Measurements from ENCODE around the gene STK26. TPM values are rescaled to one million over a fixed set of nuclear protein-coding genes. Genes with fewer than 3 reads are reported as not detected.

STK26 gene
- total RNA-seq, 1 experiment from 2014 or later, result 30.5 TPM

DNA sequence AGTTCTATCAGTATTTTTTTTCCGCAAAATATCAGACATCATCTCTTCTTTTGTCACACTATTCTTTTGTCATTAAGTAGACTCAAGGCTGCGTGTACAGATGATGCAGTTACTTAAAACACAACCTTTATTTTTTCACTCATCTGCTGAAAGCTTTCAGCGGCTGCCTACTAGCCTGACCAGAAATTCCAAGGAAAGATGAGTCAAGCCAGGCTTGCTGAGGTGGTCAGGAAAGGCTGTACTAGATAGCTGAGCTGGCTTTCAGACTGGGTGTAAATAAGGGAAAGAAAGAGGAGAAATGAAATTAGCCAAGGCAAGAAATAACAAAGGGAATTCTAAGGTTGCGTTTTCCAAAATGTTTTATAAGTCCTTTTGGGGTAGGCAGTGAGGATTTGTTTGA, 17.9 kb downstream of the STK26 start:
- Histone ChIP-seq H3K9ac (ENCODE audit: low read length) (no peak overlapping the region), H3K9me3 (ENCODE audit: control insufficient read depth in 1 of 2, insufficient read depth in 1 of 2, low read depth in 1 of 2, low read length in 2 of 2) (no peaks in the 10 kb centered on the region), H2AFZ (ENCODE audit: low read depth, low read length, poor library complexity, severe bottlenecking) (no peak overlapping the region), H3K36me3 (ENCODE audit: control insufficient read depth in 1 of 2, insufficient read depth in 2 of 2, low read length in 2 of 2) (no peaks in the 10 kb centered on the region), H3K4me3 (replicated peaks in 1 of 2; ENCODE audit: low read depth in 1 of 2, low read length in 2 of 2) (no peak overlapping the region), H4K20me1 (ENCODE audit: insufficient read depth) (no peaks in the 10 kb centered on the region), H3K9me2 (ENCODE audit: insufficient read depth) (no peaks in the 10 kb centered on the region), H3K79me2 (ENCODE audit: insufficient read depth, low read length) (no peaks in the 10 kb centered on the region; the same call in none of the 2 replicates), H3K4me1 (ENCODE audit: control insufficient read depth in 1 of 2, insufficient read depth in 2 of 2, low read length in 2 of 2) (no peaks in the 10 kb centered on the region), H3K27ac (ENCODE audit: low read depth, low read length) (no peak overlapping the region), H3K4me2 (ENCODE audit: low read length) (no peak overlapping the region), H3K27me3 (ENCODE audit: insufficient read depth, low read length) (no peaks in the 10 kb centered on the region)
- ChIA-PET POLR2A (no interaction called here), RAD21 (ENCODE audit: low non-redundant PET in 1 of 2, low total read pairs in 2 of 2, uncharacterized antibody in 2 of 2, unreplicated experiment in 2 of 2) (no interaction called here), CTCF (no interaction called here)
- TF ChIP-seq SRF (IDR thresholded peaks at IDR 0.05; ENCODE audit: low read depth), result no peak
- no peak for TF ChIP-seq SIN3A (IDR thresholded peaks at IDR 0.05; ENCODE audit: low read depth)
- TF ChIP-seq CBX3 (IDR thresholded peaks at IDR 0.05; ENCODE audit: low read depth), result no peak
- ATAC-seq, result no peak
- BruUV-seq (replicated peaks), result no TSS peak
- no peak for DNase-seq (ENCODE audit: low read depth, low spot score)
- intact Hi-C loops (cut with micrococcal nuclease), result no loop called here

DNA sequence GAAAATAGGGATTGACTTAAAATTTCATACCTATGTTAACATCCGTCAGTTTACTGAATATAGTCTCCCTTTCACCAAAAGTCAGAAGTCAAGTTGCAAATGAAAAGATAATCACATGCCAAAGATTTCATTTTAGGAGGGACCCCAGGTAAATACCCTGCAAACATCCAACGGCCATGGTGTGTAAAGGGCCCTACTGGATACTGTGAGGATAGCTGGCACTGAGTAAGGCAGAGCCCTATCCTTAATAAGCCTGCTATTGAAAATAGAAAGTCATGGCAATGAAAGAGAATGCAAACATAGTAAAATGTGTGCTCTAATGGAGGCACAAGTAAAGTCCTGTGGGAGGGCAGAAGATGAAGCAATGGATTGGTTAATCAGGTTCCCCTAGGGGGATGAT, 20.9 kb downstream of the STK26 start:
- CTCF ChIA-PET, result no interaction called here
- intact Hi-C loops (cut with micrococcal nuclease), result no loop called here
- ATAC-seq, result no peak

DNA sequence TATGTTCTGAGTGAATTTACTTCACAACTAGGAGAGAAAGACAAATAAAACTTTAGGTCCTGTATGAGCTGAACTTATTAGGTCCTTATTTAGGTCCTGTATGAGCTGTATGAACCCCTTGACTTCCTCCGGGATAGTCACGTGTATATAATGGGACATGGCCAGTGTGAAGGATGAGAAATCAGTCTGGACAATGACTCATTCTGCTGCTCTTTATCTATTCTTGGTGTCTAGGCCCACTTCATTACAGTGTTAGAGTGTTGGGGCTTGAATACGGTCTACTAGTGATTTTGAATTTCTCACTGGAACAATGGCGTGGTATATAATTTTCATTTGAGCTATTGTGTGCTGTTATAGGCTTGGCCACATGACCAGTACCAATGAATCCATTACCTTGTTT, 21.9 kb downstream of the STK26 start:
- Histone ChIP-seq H3K27ac (ENCODE audit: low read depth, low read length) (no peak overlapping the region), H3K36me3 (ENCODE audit: control insufficient read depth in 1 of 2, insufficient read depth in 2 of 2, low read length in 2 of 2) (no peaks in the 10 kb centered on the region), H3K4me3 (replicated peaks in 1 of 2; ENCODE audit: low read depth in 1 of 2, low read length in 2 of 2) (no peak overlapping the region), H3K4me2 (ENCODE audit: low read length) (no peak overlapping the region), H4K20me1 (ENCODE audit: insufficient read depth) (no peaks in the 10 kb centered on the region), H3K9me2 (ENCODE audit: insufficient read depth) (no peaks in the 10 kb centered on the region), H2AFZ (ENCODE audit: low read depth, low read length, poor library complexity, severe bottlenecking) (no peak overlapping the region), H3K27me3 (ENCODE audit: insufficient read depth, low read length) (no peaks in the 10 kb centered on the region), H3K4me1 (ENCODE audit: control insufficient read depth in 1 of 2, insufficient read depth in 2 of 2, low read length in 2 of 2) (no peaks in the 10 kb centered on the region), H3K9ac (ENCODE audit: low read length) (no peak overlapping the region), H3K9me3 (ENCODE audit: control insufficient read depth in 1 of 2, insufficient read depth in 1 of 2, low read depth in 1 of 2, low read length in 2 of 2) (no peaks in the 10 kb centered on the region), H3K79me2 (ENCODE audit: insufficient read depth, low read length) (no peaks in the 10 kb centered on the region; the same call in none of the 2 replicates)
- DNase-seq (ENCODE audit: low read depth, low spot score), result no peak
- RAD21 ChIA-PET (ENCODE audit: low non-redundant PET in 1 of 2, low total read pairs in 2 of 2, uncharacterized antibody in 2 of 2, unreplicated experiment in 2 of 2), result no interaction called here
- TF ChIP-seq FOSL1 (IDR thresholded peaks at IDR 0.05; ENCODE audit: low read depth) (no peak), EZH2phosphoT487 (IDR thresholded peaks at IDR 0.05; ENCODE audit: borderline replicate concordance) (no peak), POLR2AphosphoS5 (IDR thresholded peaks at IDR 0.05; ENCODE audit: low read depth, low read length) (no peak)
- TF ChIP-seq, protein P1, sequence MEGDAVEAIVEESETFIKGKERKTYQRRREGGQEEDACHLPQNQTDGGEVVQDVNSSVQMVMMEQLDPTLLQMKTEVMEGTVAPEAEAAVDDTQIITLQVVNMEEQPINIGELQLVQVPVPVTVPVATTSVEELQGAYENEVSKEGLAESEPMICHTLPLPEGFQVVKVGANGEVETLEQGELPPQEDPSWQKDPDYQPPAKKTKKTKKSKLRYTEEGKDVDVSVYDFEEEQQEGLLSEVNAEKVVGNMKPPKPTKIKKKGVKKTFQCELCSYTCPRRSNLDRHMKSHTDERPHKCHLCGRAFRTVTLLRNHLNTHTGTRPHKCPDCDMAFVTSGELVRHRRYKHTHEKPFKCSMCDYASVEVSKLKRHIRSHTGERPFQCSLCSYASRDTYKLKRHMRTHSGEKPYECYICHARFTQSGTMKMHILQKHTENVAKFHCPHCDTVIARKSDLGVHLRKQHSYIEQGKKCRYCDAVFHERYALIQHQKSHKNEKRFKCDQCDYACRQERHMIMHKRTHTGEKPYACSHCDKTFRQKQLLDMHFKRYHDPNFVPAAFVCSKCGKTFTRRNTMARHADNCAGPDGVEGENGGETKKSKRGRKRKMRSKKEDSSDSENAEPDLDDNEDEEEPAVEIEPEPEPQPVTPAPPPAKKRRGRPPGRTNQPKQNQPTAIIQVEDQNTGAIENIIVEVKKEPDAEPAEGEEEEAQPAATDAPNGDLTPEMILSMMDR (IDR thresholded peaks at IDR 0.05 in 2 of 3, conservative IDR thresholded peaks at IDR 0.05 in 1 of 3; ENCODE audit: borderline replicate concordance in 1 of 3, insufficient read depth in 1 of 3, low read depth in 2 of 3, low read length in 2 of 3), result no peak
- POLR2A ChIA-PET, result no interaction called here
- no TSS peak for BruUV-seq (replicated peaks)
- intact Hi-C loops (cut with micrococcal nuclease), result no loop called here
- CTCF ChIA-PET, result no interaction called here
- no peak for ATAC-seq

More for the DNA sequence above, 20.9 kb downstream of the STK26 start:
- no peaks in the 10 kb centered on the region for H3K27me3 ChIP-seq (ENCODE audit: insufficient read depth, low read length)
- H3K4me1 ChIP-seq (ENCODE audit: control insufficient read depth in 1 of 2, insufficient read depth in 2 of 2, low read length in 2 of 2), result no peaks in the 10 kb centered on the region
- no peaks in the 10 kb centered on the region for H4K20me1 ChIP-seq (ENCODE audit: insufficient read depth)
- H2AFZ ChIP-seq (ENCODE audit: low read depth, low read length, poor library complexity, severe bottlenecking), result no peak overlapping the region
- H3K27ac ChIP-seq (ENCODE audit: low read depth, low read length), result no peak overlapping the region
- ChIA-PET RAD21 (ENCODE audit: low non-redundant PET in 1 of 2, low total read pairs in 2 of 2, uncharacterized antibody in 2 of 2, unreplicated experiment in 2 of 2) (no interaction called here), POLR2A (no interaction called here)
- no peak for DNase-seq (ENCODE audit: low read depth, low spot score)
- no peak overlapping the region for H3K4me2 ChIP-seq (ENCODE audit: low read length)
- H3K79me2 ChIP-seq (ENCODE audit: insufficient read depth, low read length), result no peaks in the 10 kb centered on the region; the same call in none of the 2 replicates
- TF ChIP-seq SP1 (IDR thresholded peaks at IDR 0.05; ENCODE audit: low read depth) (no peak), EZH2phosphoT487 (IDR thresholded peaks at IDR 0.05; ENCODE audit: borderline replicate concordance) (no peak)
- no peak overlapping the region for H3K4me3 ChIP-seq (replicated peaks in 1 of 2; ENCODE audit: low read depth in 1 of 2, low read length in 2 of 2)
- no TSS peak for BruUV-seq (replicated peaks)
- H3K9me2 ChIP-seq (ENCODE audit: insufficient read depth), result no peaks in the 10 kb centered on the region
- H3K36me3 ChIP-seq (ENCODE audit: control insufficient read depth in 1 of 2, insufficient read depth in 2 of 2, low read length in 2 of 2), result no peaks in the 10 kb centered on the region
- H3K9me3 ChIP-seq (ENCODE audit: control insufficient read depth in 1 of 2, insufficient read depth in 1 of 2, low read depth in 1 of 2, low read length in 2 of 2), result no peaks in the 10 kb centered on the region
- H3K9ac ChIP-seq (ENCODE audit: low read length), result no peak overlapping the region

Data from HCT116 (cell line).